Neural cell (in vitro differentiated cells): ENCODE results near the gene PCDH1. TPM values are rescaled to one million over a fixed set of nuclear protein-coding genes. Genes with fewer than 3 reads are reported as not detected.

Experiments used
- H2AFZ ChIP-seq: fragments of 200-600, 300-800 bp; sonication (generic), shearing (Covaris generic); 2 replicates; pipeline ENCODE4 v1.6.0; 2014; ENCODE audit warnings: low read depth, mild to moderate bottlenecking, antibody characterized with exemption, low read length, moderate library complexity
- H3F3A ChIP-seq: fragments of 200-600 bp; shearing (Covaris generic); 2 replicates; pipeline ENCODE4 v1.6.1; 2016; ENCODE audit warnings: mild to moderate bottlenecking, moderate library complexity, mixed read lengths, antibody characterized with exemption, low read length; ENCODE audit not compliant: insufficient read depth, poor library complexity, severe bottlenecking
- H3K27ac ChIP-seq: fragments of 200-600, 300-800 bp; sonication (generic), shearing (Covaris generic); 2 replicates; pipeline ENCODE4 v1.5.1; 2014; ENCODE audit warnings: mild to moderate bottlenecking, low read length, moderate library complexity
- H3K27me3 ChIP-seq: fragments of 300-800, 200-600 bp; sonication (generic), shearing (Covaris generic); 2 replicates; pipeline ENCODE4 v1.6.0; 2014; ENCODE audit warnings: mild to moderate bottlenecking, low read depth, low read length, moderate library complexity; ENCODE audit not compliant: insufficient read depth
- H3K36me3 ChIP-seq: fragments of 300-800, 200-600 bp; sonication (generic), shearing (Covaris generic); 2 replicates; pipeline ENCODE4 v1.5.1; 2014; ENCODE audit warnings: mild to moderate bottlenecking, antibody characterized with exemption, low read length, moderate library complexity; ENCODE audit not compliant: insufficient read depth
- H3K4me2 ChIP-seq: fragments of 300-800, 200-600 bp; sonication (generic), shearing (Covaris generic); 2 replicates; pipeline ENCODE4 v1.6.0; 2014; ENCODE audit warnings: mild to moderate bottlenecking, low read length
- H3K4me3 ChIP-seq: fragments of 300-800, 200-600 bp; sonication (generic), shearing (Covaris generic); 2 replicates; pipeline ENCODE4 v1.5.1; 2014; ENCODE audit warnings: mild to moderate bottlenecking, low read length, moderate library complexity
- H3K79me2 ChIP-seq: fragments of 200-600 bp; shearing (Covaris generic); replicated peaks from 2 replicates; pipeline ENCODE4 v1.6.0; 2014; ENCODE audit warnings: mild to moderate bottlenecking, low read length, moderate library complexity; ENCODE audit not compliant: insufficient read depth
- H3K9ac ChIP-seq: fragments of 300-800, 200-600 bp; sonication (generic), shearing (Covaris generic); 2 replicates; pipeline ENCODE4 v1.6.1; 2016; ENCODE audit warnings: mild to moderate bottlenecking, low read length, mixed read lengths
- H3K9me2 ChIP-seq: fragments of 200-600 bp; shearing (Covaris generic); 2 replicates; pipeline ENCODE4 v1.6.1; 2016; ENCODE audit warnings: mild to moderate bottlenecking, low read length, mixed read lengths; ENCODE audit not compliant: insufficient read depth
- H3K9me3 ChIP-seq: fragments of 200-600, 300-800 bp; sonication (generic), shearing (Covaris generic); 2 replicates; pipeline ENCODE4 v1.6.1; 2016; ENCODE audit warnings: mild to moderate bottlenecking, mixed run types, low read length, moderate library complexity, mixed read lengths
- H4K20me1 ChIP-seq: fragments of 200-600 bp; shearing (Covaris generic); 2 replicates; pipeline ENCODE4 v1.6.1; 2016; ENCODE audit warnings: mild to moderate bottlenecking, mixed run types; ENCODE audit not compliant: insufficient read depth
- EP300 ChIP-seq: fragments of 450-650 bp; conservative IDR thresholded peaks from 2 replicates; pipeline ENCODE4 v1.6.1; 2014; ENCODE audit warnings: antibody characterized with exemption, mild to moderate bottlenecking, moderate library complexity; ENCODE audit not compliant: poor library complexity, severe bottlenecking
- EZH2 ChIP-seq: fragments of 200-600, 300-800 bp; shearing (Covaris generic), sonication (generic); IDR thresholded peaks from 2 replicates; pipeline ENCODE4 v1.6.1; 2014; ENCODE audit warnings: antibody characterized with exemption, low read length, borderline replicate concordance, mild to moderate bottlenecking; ENCODE audit not compliant: insufficient read depth, poor library complexity, severe bottlenecking
- MXI1 ChIP-seq: fragments of 450-650 bp; conservative IDR thresholded peaks from 2 replicates; pipeline ENCODE4 v1.6.1; 2014; ENCODE audit warnings: antibody characterized with exemption, mild to moderate bottlenecking; ENCODE audit not compliant: poor library complexity, severe bottlenecking
- POLR2AphosphoS5 ChIP-seq: IDR thresholded peaks from 2 replicates; pipeline ENCODE4 v1.6.1; 2012
- RAD21 ChIP-seq: fragments of 450-650 bp; conservative IDR thresholded peaks from 2 replicates; pipeline ENCODE4 v1.6.1; 2014; ENCODE audit warnings: antibody characterized with exemption, mild to moderate bottlenecking, moderate library complexity
- SMC3 ChIP-seq: fragments of 450-650 bp; conservative IDR thresholded peaks from 2 replicates; pipeline ENCODE4 v1.6.1; 2014; ENCODE audit warnings: antibody characterized with exemption, mild to moderate bottlenecking, moderate library complexity; ENCODE audit not compliant: poor library complexity
- TAF1 ChIP-seq: IDR thresholded peaks from 2 replicates; pipeline ENCODE4 v1.6.1; 2012; ENCODE audit warnings: low read depth
- polyA plus RNA-seq: library from polyadenylated mRNA; depleted of rRNA; stranded (reverse); fragments of >200 nt; gene quantifications from 2 replicates; pipeline ENCODE4 v1.2.3, GENCODE V29; 2014
- TF ChIP-seq, protein P1 (sequence below): fragments of 450-650 bp; IDR thresholded peaks from 2 replicates; pipeline ENCODE4 v1.5.1; 2014; ENCODE audit warnings: antibody characterized with exemption, mild to moderate bottlenecking, moderate library complexity; ENCODE audit not compliant: poor library complexity, severe bottlenecking
- TF ChIP-seq, protein P2 (sequence below): IDR thresholded peaks from 2 replicates; pipeline ENCODE4 v1.6.1; 2012; ENCODE audit warnings: borderline replicate concordance

The PCDH1 gene
- polyA plus RNA-seq, 1 donor from 2014 or later: 13.9 TPM

DNA sequence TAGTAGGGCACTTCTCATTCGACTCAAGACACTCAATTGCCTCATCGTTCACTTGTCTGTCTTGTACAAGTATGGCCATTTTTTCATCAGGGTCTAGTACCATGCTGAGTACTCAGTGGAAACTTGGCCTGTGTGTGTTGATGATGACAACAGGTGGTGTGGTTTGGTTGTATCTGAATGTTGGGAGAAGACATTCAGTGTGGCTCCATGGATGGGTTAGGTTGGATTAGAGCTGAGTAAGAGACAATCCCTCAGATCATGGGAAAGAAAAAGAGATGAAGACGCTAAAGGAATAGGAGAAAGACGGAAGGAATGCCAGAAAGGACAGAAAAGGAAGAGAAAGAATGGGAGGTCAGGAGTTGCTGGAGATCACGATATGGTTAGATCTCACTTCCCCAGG, 17.0 kb downstream of the PCDH1 start:
- Histone ChIP-seq H3K9ac (no peak overlapping the region), H3K4me3 (no peak overlapping the region), H3K27me3 (no peaks in the 10 kb centered on the region), H4K20me1 (peaks cover 10% of the 10 kb centered on the region), H3K79me2 (peaks cover 6% of the 10 kb centered on the region), H3K27ac (no peak overlapping the region), H3K9me3 (no peaks in the 10 kb centered on the region), H3K9me2 (no peaks in the 10 kb centered on the region), H3K36me3 (no peaks in the 10 kb centered on the region), H2AFZ (no peak overlapping the region), H3F3A (no peaks in the 10 kb centered on the region), H3K4me2 (no peak overlapping the region)
- TF ChIP-seq EZH2 (no peak), POLR2AphosphoS5 (no peak), TAF1 (no peak), RAD21 (no peak), MXI1 (no peak), EP300 (no peak), SMC3 (no peak)
- TF ChIP-seq, protein P1, sequence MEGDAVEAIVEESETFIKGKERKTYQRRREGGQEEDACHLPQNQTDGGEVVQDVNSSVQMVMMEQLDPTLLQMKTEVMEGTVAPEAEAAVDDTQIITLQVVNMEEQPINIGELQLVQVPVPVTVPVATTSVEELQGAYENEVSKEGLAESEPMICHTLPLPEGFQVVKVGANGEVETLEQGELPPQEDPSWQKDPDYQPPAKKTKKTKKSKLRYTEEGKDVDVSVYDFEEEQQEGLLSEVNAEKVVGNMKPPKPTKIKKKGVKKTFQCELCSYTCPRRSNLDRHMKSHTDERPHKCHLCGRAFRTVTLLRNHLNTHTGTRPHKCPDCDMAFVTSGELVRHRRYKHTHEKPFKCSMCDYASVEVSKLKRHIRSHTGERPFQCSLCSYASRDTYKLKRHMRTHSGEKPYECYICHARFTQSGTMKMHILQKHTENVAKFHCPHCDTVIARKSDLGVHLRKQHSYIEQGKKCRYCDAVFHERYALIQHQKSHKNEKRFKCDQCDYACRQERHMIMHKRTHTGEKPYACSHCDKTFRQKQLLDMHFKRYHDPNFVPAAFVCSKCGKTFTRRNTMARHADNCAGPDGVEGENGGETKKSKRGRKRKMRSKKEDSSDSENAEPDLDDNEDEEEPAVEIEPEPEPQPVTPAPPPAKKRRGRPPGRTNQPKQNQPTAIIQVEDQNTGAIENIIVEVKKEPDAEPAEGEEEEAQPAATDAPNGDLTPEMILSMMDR: no peak
- TF ChIP-seq, protein P2, sequence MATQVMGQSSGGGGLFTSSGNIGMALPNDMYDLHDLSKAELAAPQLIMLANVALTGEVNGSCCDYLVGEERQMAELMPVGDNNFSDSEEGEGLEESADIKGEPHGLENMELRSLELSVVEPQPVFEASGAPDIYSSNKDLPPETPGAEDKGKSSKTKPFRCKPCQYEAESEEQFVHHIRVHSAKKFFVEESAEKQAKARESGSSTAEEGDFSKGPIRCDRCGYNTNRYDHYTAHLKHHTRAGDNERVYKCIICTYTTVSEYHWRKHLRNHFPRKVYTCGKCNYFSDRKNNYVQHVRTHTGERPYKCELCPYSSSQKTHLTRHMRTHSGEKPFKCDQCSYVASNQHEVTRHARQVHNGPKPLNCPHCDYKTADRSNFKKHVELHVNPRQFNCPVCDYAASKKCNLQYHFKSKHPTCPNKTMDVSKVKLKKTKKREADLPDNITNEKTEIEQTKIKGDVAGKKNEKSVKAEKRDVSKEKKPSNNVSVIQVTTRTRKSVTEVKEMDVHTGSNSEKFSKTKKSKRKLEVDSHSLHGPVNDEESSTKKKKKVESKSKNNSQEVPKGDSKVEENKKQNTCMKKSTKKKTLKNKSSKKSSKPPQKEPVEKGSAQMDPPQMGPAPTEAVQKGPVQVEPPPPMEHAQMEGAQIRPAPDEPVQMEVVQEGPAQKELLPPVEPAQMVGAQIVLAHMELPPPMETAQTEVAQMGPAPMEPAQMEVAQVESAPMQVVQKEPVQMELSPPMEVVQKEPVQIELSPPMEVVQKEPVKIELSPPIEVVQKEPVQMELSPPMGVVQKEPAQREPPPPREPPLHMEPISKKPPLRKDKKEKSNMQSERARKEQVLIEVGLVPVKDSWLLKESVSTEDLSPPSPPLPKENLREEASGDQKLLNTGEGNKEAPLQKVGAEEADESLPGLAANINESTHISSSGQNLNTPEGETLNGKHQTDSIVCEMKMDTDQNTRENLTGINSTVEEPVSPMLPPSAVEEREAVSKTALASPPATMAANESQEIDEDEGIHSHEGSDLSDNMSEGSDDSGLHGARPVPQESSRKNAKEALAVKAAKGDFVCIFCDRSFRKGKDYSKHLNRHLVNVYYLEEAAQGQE: no peak

DNA sequence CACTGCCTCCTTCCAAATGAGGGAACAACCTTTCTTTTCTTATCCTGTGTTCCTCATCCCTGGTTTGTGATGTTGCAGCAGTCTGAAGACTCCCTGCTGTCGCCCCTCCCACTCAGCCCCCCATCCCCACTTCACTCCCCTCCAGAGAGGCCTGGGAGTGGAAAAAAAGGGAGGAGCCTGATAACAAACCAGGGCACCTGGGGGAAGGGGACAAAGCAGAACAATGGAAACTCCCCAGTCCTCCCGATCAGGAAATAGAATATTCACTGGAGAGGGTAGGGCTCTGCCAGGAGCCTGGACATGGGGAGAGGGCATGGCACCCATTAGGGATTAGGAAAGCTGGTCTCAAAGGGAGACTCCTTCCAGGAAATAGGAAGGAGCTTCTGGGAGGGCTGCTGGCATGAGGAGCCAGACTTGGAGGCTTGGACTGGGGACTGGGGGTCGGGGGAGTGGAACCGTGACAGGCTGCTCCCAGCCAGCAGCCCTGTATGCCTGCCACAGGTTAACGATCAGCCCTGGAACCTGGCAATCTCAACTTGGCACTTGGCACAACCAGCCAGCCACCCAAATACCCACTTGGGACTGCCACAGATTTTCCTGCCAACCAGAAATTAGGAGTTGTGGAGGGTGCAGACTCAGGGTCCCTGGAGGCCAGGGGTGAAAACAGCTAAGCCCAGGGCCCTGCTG, 20.0 kb downstream of the PCDH1 start:
- no peaks in the 10 kb centered on the region for H3K36me3 ChIP-seq
- no peaks in the 10 kb centered on the region for H3K27me3 ChIP-seq
- H3K9me2 ChIP-seq: no peaks in the 10 kb centered on the region
- H2AFZ ChIP-seq: no peak overlapping the region
- TF ChIP-seq EZH2 (no peak), POLR2AphosphoS5 (no peak), RAD21 (no peak), EP300 (no peak), TAF1 (no peak), SMC3 (no peak), MXI1 (no peak)
- TF ChIP-seq, protein P2: no peak
- TF ChIP-seq, protein P1: no peak
- peaks cover 3% of the 10 kb centered on the region for H4K20me1 ChIP-seq
- no peaks in the 10 kb centered on the region for H3F3A ChIP-seq
- no peak overlapping the region for H3K4me3 ChIP-seq
- H3K4me2 ChIP-seq: no peak overlapping the region
- no peaks in the 10 kb centered on the region for H3K9me3 ChIP-seq
- H3K9ac ChIP-seq: no peak overlapping the region
- H3K79me2 ChIP-seq: peaks cover 6% of the 10 kb centered on the region
- no peak overlapping the region for H3K27ac ChIP-seq
